Measurements from ENCODE around the gene CNN2. TPM values are rescaled to one million over a fixed set of nuclear protein-coding genes. Genes with fewer than 3 reads are reported as not detected.

The CNN2 gene
- total RNA-seq, 1 donor from 2014 or later: 117 TPM

DNA sequence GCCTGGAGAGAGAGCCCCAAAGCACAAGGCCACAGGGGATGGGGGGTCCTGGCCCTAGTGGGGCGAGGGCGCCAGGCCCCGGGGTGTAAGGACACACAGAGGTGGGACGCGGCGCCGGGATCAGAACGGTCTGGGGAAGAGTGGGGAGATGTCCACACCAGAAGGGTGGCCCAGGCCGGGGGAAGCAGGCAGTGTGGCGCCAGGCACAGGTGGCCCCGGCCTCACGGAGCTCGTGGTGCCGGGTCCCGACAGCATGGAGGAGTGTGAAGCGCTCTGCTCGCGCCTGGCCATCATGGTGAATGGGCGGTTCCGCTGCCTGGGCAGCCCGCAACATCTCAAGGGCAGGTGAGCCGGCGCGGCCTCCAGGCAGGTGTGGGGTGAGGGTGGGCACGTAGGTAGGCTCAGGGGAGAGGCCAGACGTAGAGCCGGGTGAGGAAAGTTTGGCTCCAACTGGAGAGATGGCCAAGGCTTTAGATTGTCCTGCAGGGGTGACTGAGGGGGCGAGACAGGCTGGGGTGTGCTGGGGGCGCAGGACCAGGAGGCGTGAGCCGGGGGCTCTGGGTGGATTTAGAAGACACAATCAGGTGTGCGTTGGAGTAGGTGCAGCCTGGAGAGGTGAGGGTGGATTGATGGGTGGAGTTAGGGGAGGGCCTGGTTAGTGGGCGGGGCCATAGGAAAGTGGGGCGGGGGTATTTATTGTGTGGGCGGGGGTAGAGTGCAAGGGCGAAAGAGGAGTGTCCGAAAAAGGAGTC is 37.7 kb downstream of the CNN2 start:
- no peaks in the 10 kb centered on the region for H3K36me3 Mint-ChIP-seq (ENCODE audit: unreplicated experiment)
- no peak for DNase-seq
- H3K27me3 Mint-ChIP-seq (ENCODE audit: unreplicated experiment): peaks cover 5% of the 10 kb centered on the region

GRCh38 chr19:1064661-1065605 is 38.5 kb downstream of the CNN2 start:
- Mint-ChIP-seq H3K36me3 (ENCODE audit: unreplicated experiment) (no peaks in the 10 kb centered on the region), H3K27ac (ENCODE audit: unreplicated experiment) (no peak overlapping the region), H3K4me1 (ENCODE audit: low read depth, unreplicated experiment) (peaks cover 1% of the 10 kb centered on the region), H3K27me3 (ENCODE audit: unreplicated experiment) (peaks cover 5% of the 10 kb centered on the region), H3K4me3 (ENCODE audit: unreplicated experiment) (no peak overlapping the region), H3K9me3 (ENCODE audit: unreplicated experiment) (peaks cover 5% of the 10 kb centered on the region)
- TF ChIP-seq, protein P1, sequence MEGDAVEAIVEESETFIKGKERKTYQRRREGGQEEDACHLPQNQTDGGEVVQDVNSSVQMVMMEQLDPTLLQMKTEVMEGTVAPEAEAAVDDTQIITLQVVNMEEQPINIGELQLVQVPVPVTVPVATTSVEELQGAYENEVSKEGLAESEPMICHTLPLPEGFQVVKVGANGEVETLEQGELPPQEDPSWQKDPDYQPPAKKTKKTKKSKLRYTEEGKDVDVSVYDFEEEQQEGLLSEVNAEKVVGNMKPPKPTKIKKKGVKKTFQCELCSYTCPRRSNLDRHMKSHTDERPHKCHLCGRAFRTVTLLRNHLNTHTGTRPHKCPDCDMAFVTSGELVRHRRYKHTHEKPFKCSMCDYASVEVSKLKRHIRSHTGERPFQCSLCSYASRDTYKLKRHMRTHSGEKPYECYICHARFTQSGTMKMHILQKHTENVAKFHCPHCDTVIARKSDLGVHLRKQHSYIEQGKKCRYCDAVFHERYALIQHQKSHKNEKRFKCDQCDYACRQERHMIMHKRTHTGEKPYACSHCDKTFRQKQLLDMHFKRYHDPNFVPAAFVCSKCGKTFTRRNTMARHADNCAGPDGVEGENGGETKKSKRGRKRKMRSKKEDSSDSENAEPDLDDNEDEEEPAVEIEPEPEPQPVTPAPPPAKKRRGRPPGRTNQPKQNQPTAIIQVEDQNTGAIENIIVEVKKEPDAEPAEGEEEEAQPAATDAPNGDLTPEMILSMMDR (IDR thresholded peaks at IDR 0.05; ENCODE audit: partially characterized antibody, unreplicated experiment): peak; percentile 89
- DNase-seq: peak; percentile 85

More for the DNA sequence above, 37.7 kb downstream of the CNN2 start:
- H3K9me3 Mint-ChIP-seq (ENCODE audit: unreplicated experiment): peaks cover 5% of the 10 kb centered on the region
- TF ChIP-seq, protein P1 (IDR thresholded peaks at IDR 0.05; ENCODE audit: partially characterized antibody, unreplicated experiment): no peak
- H3K27ac Mint-ChIP-seq (ENCODE audit: unreplicated experiment): no peak overlapping the region
- H3K4me1 Mint-ChIP-seq (ENCODE audit: low read depth, unreplicated experiment): peaks cover 1% of the 10 kb centered on the region
- no peak overlapping the region for H3K4me3 Mint-ChIP-seq (ENCODE audit: unreplicated experiment)

GRCh38 chr19:1065606-1066109 is 39.2 kb downstream of the CNN2 start:
- TF ChIP-seq, protein P1 (IDR thresholded peaks at IDR 0.05; ENCODE audit: partially characterized antibody, unreplicated experiment): no peak
- Mint-ChIP-seq H3K27ac (ENCODE audit: unreplicated experiment) (no peak overlapping the region), H3K27me3 (ENCODE audit: unreplicated experiment) (peaks cover 5% of the 10 kb centered on the region), H3K36me3 (ENCODE audit: unreplicated experiment) (no peaks in the 10 kb centered on the region), H3K4me3 (ENCODE audit: unreplicated experiment) (no peak overlapping the region), H3K4me1 (ENCODE audit: low read depth, unreplicated experiment) (peaks cover 1% of the 10 kb centered on the region), H3K9me3 (ENCODE audit: unreplicated experiment) (peaks cover 5% of the 10 kb centered on the region)
- DNase-seq: no peak

DNA sequence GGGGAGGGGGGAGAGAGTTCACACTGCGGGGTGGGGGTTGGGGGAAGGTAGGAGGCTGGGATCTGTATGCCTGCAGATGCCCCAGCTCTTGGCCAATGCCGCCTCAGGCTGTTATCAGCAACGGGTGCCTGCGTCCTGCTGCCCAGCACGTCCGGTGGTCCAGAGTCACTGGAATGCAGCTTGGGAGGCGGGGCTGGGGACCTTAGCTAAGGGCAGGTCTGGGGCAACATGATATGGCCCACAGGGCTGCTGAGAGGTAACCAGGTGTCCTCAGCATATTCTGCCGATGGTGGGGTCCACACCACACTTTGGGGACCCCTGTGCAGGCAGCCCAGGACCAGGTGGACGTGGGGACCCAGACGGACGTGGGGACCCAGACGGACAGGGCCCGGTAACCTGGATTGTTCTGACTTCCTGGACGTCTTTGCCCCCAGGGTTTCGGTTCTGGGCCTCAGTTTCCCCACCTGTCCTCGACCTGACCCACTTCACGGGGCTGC is 39.9 kb downstream of the CNN2 start:
- no peak overlapping the region for H3K4me3 Mint-ChIP-seq (ENCODE audit: unreplicated experiment)
- H3K36me3 Mint-ChIP-seq (ENCODE audit: unreplicated experiment): no peaks in the 10 kb centered on the region
- H3K4me1 Mint-ChIP-seq (ENCODE audit: low read depth, unreplicated experiment): peaks cover 1% of the 10 kb centered on the region
- TF ChIP-seq, protein P1 (IDR thresholded peaks at IDR 0.05; ENCODE audit: partially characterized antibody, unreplicated experiment): no peak
- H3K9me3 Mint-ChIP-seq (ENCODE audit: unreplicated experiment): peaks cover 5% of the 10 kb centered on the region
- peaks cover 5% of the 10 kb centered on the region for H3K27me3 Mint-ChIP-seq (ENCODE audit: unreplicated experiment)
- no peak overlapping the region for H3K27ac Mint-ChIP-seq (ENCODE audit: unreplicated experiment)
- DNase-seq: no peak
